NCI-H1092 treated with DMSO at 0.1 percent for 48 hours (cell line): ENCODE results near the gene NR1I3.
"Not testable (repeated sequence)": the region's sequence is repeated elsewhere in the genome, so short reads cannot be mapped to it uniquely, and the experiment has no call there.

Experiments used
- DNase-seq: peaks from one replicate; lab custom pipeline; 2025; lab: John Stamatoyannopoulos, UW

NR1I3 gene, protein sequence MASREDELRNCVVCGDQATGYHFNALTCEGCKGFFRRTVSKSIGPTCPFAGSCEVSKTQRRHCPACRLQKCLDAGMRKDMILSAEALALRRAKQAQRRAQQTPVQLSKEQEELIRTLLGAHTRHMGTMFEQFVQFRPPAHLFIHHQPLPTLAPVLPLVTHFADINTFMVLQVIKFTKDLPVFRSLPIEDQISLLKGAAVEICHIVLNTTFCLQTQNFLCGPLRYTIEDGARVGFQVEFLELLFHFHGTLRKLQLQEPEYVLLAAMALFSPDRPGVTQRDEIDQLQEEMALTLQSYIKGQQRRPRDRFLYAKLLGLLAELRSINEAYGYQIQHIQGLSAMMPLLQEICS

DNA sequence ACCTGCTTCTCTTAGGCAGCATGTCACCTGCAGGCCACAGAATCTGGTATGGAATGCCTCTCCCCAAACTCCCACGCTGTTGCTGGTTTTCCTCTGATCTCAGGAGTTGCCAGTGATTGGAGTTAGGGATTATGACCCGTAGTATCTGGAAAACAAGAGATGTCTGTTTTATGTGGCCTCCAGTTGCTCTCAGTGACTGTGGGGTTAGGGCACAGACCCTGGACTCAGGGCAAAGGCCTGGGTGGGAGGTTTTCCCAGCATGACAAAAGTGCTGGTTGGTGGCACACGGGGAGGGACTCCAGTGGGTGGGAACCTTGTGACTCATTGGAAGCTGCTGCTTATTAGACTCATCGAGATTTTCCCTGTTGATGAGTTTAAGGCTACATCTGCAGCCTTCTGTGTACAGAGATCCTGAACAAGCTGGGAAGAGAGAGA, at the start of gene NR1I3:
Gene NR1I3 (minus strand): TSS at position 165 of the 435 bp plus-strand sequence. CDS start 1,638 bp downstream, outside the sequence.
- no peak for DNase-seq

DNA sequence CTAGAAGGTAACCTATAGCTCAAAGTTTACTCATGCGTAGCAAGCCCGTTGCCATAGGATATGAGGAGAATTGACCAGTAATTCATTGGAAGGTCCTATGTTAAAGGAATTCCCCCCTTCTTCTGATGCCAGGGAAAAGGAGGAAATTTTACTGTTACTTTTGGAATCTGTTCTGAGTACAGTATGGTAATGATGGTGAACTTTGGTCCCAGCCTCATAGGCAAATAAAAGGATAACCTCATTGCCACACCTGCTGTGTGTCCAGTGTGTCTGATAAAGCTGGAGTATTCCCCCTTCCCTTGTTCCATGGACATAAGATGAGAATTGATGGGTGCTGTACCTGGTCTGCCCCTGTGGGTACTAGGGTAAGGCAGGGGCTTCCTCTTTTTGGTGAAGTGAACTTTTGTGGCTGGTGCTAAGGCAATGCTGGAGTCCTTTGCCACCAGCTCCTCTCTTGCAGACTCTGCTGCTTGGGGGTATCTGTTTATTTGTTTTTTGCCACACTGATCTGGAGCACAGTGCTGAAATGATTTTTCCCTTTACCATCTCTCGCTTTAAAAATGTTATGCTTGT, 49.6 kb upstream of the NR1I3 start:
- no peak for DNase-seq

DNA sequence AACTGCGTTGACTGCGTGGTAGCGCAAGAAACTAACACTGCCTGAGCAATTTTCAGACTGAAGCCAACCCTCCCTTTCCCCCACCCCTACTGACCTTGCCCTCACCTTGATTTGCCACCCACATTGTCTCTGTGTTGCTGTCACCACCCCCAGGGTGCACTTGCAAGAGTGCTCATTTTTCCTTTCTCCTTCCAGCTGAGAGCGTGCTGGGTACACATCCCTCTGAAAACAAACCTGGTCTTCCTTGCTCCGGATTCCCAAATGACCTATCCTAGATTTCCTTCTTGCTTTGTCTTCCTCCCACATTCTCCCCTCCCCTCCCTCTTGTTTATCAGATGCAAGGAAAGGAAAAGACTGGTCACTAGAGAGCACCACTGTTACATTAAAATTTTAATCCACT, 47.5 kb upstream of the NR1I3 start:
- DNase-seq = no peak

DNA sequence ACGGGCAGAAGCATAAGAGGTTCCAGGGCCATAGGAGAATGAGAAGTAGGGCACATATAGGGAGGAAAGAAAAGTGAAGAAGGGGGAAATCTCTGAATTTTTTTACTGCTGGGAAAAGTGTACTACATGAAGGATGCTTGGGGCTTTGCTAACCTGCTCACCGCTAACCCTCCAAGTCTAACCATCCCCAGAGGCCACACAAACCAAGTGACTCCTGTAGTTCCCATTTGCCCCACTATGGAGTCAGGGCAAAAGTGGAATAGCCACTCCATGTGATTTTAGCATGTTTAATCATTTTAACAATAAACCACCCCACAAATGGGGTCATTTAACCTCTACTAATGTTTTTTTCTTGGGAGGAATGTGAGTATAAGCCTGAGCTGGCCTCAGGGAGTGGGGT, 47.1 kb upstream of the NR1I3 start:
- no peak for DNase-seq

DNA sequence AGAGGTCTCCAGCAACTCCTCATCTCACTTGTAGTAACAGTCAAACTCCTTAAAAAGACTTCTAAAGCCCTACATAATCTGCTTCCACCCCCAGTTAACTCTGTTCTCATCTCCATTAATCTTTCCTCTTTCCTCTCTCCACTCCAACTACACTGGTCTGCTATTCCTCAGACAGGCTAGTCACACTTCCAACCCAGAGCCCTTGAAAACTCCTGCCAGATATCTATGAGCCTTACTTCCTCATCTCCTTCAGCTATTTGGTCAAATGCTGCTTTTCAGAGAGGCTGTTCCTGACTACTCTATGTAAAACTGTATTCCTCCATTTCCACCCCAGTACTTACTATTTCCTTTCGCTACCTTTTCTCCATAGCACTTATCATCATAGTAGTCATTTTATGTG, 45.0 kb upstream of the NR1I3 start:
- DNase-seq = no peak

DNA sequence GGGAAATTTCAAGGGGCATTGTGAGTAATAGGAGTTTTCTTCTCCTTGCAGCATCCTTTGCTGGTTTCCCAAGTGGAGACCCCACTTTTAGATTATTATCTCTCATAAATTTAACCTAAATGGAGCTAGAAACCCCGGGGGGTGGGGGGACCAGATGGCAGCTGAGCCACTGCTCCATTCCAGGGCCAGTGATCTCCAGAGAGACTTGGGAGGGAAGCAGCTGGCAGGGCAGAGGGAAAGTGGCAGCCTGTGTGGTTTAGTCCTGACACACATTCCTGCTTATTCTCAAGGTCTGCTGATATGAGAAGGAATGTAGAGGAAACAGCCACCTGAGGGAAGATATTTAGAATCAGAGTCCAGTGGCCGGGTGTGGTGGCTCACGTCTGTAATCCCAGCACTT, 36.9 kb upstream of the NR1I3 start:
- no peak for DNase-seq

DNA sequence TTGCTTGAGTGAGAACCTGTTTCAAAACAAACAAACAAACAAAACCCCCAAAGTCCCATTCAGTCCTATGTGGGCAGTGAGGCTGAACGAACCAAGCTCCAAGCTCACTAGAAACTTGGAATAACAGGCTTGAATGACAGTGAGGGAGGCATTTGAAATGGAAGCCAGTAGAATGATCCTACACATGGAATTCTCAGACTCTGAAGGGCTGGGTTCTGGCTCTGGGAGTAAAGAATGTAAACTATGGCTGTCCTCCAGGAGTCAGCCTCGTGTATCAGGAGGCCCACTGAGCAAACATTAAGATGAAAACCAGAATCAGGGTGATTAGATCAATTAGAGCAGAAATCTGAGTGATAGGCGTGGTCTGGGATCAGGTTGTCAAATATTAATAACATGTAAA, 35.4 kb upstream of the NR1I3 start:
- no peak for DNase-seq

DNA sequence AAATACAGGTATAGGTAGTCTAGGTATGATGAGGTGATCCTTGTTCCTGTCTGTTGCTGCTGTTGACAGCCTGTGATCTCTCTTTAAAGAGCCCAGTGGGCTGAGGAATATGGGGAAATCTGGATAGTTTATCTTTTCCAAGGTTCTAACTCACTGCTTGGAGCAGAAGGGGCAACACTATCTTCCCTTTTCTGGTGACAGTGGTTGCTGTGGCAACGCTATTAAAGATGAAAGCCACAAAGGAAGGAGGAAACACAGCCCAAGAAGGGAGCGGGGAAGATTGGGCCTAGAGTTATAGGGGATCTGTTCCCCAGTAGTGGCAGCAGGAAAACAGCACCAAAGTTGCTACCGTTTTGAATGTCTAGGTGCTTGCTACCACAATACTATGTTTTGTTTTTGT, 29.3 kb upstream of the NR1I3 start:
- DNase-seq = no peak

DNA sequence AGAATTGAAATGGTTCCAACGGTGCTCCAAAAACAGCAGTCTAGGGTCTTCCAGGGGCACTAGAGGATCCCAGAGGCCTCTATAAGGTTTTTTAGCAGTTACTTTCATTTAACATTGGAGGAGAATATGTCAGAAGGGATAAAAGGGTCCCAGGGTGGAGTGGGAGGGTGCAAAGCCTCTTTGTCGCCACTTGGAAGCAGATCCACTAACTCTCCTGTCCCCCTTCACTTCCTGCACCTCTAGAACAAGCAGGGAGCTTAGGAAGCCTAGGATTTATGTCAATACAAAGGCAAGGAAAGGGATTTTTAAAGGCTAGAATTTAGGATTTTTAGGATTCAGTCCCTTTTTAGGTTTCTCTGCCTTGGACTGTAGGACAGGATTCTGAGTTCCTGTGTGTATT, 28.8 kb upstream of the NR1I3 start:
- DNase-seq = no peak

DNA sequence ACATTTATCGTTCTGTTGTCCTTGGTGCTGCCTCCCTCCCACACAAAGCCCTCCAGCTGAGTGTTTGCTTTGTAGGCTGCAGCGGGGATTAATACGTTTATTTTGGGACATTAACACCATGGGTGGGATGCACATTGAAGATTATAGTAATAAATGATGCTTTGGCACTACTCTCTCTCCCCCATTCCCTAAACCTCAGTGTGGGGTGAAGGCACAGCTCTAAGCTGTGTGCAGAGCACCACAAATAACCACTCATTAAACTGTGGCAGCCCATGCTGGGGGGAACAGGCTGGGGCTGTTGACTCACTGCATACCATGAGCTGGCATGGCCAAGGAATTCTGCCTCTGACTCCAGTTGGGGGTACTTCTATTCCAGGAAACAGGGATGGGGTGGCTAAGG, 28.2 kb upstream of the NR1I3 start:
- no peak for DNase-seq

DNA sequence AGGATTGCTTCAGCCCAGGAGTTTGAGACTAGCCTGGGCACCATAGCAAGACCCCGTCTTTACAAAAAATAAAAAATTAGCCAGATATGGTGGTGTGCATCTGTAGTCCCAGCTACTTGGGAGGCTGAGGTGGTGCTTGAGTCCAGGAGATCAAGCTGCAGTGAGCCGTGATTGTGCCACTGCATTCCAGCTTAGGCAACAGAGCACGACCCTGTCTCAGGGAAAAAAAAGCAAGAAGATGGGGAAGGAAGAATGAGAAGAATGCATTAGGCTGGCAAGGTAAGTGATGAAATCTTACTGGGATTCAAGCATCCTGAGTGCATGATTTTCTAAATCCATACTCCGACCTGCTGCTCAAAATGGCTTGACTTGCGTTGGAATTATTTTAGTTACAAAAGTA, 27.3 kb upstream of the NR1I3 start:
- DNase-seq = no peak

DNA sequence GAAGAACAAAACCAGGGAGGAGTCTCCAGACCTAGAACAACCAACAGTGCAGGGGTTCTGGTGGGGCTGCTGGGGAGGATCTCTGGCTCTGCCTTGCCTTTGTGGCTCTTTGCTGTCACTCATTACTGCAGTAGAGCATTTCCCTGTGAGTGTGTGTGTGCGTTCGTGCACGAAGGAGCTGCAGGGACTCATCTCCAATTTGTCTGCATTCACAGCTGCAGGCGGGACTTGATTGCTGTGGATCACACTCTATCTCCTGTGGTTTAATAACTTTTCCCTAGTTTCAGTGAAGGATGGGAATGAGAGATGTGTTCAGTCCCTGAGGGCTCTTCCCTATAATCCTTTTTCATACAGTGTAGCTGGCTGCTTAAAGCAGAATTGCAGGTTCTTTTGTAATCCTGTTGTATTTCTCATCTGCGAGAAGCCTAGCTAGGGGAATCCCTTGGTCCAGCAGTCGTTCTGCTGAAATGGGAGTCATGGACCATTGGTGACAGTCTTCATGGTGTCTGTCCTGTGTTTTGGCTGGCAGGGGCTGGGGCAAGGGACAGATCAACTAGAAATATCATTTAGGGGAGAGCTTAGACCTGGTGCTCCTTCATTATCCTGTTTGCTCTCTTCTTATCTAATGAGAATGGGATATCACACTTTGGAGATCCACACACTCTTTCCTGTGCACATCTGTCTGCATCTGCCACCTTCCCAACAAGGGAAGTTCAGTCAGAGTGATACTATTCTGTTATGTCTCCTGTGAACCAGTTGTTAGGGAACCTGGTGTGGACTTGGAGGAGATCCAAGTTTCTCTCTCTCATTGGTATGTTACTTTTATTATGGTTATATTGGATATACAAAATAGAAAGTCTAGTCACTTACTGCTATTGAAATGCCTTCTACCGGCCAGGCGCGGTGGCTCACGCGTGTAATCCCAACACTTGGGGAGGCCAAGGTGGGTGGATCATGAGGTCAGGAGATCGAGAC, 23.5 kb upstream of the NR1I3 start:
- no peak for DNase-seq

DNA sequence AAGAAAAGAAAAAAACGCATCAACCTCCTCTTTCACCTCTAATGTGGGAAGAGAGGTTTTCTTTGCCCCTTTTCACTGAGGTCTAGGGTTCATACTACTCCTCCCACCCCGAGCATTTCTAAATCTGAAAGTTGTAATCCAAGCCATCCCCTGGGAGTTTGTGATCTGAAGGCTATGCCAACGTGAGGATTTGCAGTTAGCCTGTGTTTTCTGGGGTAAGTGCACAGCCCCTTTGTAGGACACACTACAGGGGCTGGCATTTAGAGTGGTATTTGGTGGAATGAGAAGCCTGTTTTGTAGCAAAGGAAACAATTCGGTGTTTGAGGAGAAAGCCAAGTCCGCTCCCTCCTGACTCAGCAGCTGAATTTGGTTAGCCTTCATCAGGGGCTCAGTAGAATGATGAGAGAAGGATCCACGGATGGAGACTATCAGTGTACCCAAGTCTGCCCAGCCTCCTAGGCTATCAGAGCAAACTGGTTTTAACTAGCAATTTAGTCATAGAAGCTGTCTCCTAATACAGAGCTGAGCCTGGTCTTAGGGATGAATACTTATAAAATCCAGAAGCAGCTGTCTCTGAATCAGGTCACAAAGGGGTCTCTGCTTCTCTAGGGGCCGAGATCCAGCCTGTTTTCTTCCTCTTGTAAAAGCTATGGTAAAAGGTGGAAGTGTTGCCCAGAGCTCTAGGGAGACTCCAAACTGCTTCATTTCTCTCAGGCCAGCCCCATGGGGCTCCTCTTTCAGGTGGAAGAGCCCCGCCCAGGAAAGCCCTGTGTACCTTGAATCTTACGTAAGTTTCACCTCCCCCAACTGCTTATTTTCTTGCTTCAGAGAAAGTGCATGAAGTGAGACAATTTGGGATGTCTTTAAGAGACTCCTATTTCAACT, 22.6 kb upstream of the NR1I3 start:
- no peak for DNase-seq

DNA sequence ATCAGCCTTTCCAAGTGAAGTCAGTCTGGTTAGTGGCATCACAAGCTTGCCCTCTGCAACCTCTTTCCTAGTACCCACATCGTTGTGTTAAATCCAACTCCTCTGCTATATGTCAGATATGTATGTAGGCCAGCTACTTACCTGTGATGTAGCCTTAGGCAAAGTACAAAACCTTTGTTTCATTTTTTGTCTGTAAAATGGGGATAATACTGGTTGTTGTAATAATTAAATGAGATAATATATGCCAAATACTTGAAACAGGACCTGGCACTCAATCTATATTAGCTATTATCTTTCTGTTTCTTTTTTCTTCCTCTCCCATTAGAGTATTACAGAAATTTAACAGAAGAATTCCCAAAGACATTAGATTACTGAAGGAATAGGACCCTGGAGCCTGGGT, 21.8 kb upstream of the NR1I3 start:
- DNase-seq = no peak

DNA sequence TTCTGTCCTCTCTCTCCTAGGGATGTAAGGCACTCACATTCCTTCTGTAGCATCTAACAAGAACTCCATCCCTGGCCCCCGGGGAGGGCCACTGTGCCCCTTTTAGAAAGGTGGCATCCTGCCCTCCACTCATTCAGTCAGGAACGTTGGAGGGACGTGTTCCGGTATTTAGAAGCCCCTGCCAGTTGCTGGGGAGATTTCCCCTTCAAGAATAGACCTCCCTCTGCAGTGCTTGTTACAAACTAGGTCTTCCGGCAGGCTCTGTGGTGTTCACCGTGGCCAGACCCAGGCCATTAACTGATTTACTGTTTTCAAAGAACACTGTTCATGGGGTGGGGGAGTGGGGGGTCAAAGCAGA, 21.3 kb upstream of the NR1I3 start:
- no peak for DNase-seq

DNA sequence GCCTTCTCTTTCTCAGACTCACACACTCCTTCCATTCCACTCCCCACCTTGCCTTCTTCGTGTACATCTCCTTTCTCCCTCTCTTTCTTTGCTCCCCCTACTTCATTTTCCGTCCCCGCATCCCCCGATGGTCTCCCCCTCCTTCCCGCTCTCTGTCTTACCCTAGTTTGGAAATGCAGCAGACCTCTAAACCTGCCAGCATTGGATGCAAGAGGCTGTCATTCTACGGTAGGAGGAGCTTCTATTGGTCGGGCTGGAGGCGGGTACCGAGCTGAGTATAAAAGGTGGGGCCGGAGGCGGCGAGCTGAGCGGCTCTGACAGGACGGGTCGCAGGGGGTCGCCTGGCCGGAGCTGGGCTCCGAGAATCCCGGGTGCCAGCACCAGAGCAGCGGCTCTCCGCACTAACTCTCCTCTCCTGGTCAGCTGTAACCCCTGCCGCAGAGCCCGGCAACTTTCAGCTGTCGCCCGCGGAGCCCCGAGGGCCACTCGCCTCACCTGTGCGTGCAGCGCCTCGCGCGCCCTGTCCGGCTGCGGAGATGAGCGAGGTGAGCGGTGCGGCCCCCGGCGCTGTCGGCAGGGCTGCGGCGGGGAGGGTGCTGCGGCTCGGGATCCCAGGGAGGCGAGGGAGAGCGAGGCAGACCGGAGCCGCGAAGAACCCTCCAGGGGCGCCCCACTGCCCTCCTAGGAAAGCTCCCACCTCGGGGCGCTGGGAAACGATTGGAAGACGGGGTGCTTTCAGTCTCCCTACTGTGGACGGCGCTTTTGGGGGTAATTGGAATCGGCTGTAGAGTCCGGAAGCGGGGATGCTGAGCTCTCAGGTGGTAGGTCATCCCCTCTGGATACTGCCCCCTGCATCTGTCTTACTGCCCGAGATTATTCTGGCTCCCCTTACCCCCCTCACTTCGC, 20.7 kb upstream of the NR1I3 start, which contains the start of gene PCP4L1:
Gene PCP4L1 (plus strand): TSS at position 307 of the 906 bp plus-strand sequence. CDS start 230 bp downstream, at position 537.
- no peak for DNase-seq

DNA sequence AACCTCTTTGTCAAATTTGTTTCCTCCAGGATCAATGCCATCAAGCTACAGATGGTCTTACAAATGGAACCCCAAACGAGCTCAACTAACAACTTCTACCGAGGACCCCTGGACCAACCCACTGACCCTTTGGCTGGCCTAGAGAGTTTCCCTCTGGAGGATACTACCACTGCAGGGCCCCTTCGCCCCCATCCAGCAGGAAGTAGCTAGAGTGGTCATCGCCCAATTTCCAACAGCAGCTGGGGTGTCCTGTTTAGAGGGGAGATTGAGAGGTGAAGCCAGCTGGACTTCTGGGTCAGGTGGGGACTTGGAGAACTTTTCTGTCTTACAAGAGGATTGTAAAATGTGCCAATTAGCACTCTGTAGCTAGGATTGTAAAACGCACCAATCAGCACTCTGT, 19.1 kb upstream of the NR1I3 start:
- not testable (repeated sequence) for DNase-seq

DNA sequence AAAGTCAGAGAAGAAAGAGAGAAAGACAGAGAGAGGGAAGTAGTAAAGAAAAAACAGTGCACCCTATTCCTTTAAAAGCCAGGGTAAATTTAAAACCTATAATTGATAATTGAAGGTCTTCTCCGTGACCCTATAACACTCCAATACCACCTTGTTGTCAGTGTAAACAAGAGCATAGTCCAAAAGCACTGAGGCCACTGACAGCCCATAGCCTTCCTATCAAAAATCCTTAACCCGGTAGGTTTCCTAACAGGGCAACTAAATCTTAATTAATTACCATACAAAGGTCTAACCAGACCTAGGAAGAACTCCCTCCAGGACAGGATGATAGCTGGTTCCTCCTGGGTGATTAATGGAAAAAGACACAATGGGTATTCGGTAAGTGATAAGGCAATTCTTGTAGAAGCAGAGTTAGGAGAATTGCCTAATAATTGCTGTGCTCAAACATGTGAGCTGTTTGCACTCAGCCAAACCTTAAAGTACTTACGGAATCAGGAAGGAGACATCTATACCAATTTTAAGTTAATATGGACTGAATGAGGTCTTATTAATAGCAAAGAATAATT, 18.0 kb upstream of the NR1I3 start:
- not testable (repeated sequence) for DNase-seq

DNA sequence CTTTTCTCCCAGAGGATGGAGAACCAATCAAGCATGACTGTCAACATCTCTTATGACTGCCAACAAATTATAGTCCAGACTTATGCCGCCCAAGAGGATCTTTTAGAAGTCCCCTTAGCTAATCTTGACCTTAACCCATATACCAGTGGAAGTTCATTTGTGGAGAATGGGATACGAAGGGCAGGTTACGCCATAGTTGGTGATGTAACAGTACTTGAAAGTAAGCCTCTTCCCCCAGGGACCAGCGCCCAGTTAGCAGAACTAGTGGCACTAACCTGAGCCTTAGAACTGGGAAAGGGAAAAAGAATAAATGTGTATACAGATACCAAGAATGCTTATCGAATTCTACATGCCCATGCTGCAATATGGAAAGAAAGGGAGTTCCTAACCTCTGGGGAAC, 17.3 kb upstream of the NR1I3 start:
- DNase-seq = not testable (repeated sequence)

DNA sequence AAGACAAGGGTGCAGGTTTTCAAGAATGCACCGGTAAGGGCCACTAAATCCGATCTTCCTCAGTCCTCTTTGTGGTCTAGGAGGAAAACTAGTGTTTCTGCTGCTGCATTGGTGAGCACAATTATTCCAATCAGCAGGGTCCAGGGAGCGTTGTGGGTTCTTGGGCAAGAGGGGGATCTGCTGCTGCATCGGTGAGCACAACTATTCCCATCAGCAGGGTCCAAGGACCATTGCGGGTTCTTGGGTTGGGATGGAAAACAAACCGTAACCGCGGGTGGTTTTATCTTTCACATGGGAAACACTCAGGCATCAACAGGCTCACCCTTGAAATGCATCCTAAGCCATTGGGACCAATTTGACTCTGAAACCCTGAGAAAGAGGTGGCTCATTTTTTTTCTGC, 13.6 kb upstream of the NR1I3 start:
- no peak for DNase-seq
